H9 (cell line): Measurements from ENCODE around the gene SIPA1L3. TPM values are rescaled to one million over a fixed set of nuclear protein-coding genes. Genes with fewer than 3 reads are reported as not detected.

Source experiments
- DNase-seq: peaks from one replicate; pipeline ENCODE4 v3.0.0-alpha.2; 2017
- H2AFZ ChIP-seq: one replicate; pipeline ENCODE4 v1.6.1; 2013; ENCODE audit warnings: mild to moderate bottlenecking, low read length, control low read depth, moderate library complexity
- H2AK5ac ChIP-seq: 2 replicates; pipeline ENCODE4 v1.6.1; 2013; ENCODE audit warnings: low read length, control low read depth, mixed read lengths; ENCODE audit not compliant: insufficient read length
- H2BK120ac ChIP-seq: one replicate; pipeline ENCODE4 v1.6.1; 2013; ENCODE audit warnings: low read depth, mild to moderate bottlenecking, low read length, control low read depth, inconsistent platforms; ENCODE audit not compliant: poor library complexity, severe bottlenecking
- H2BK12ac ChIP-seq: 2 replicates; pipeline ENCODE4 v1.6.1; 2013; ENCODE audit warnings: low read length, control low read depth, mixed read lengths, low read depth; ENCODE audit not compliant: insufficient read length
- H2BK15ac ChIP-seq: 2 replicates; pipeline ENCODE4 v1.6.1; 2013; ENCODE audit warnings: low read depth, low read length, control low read depth
- H2BK20ac ChIP-seq: one replicate; pipeline ENCODE4 v1.6.1; 2013; ENCODE audit warnings: low read depth, mild to moderate bottlenecking, low read length, control low read depth, inconsistent platforms; ENCODE audit not compliant: poor library complexity, severe bottlenecking
- H2BK5ac ChIP-seq: 2 replicates; pipeline ENCODE4 v1.6.1; 2013; ENCODE audit warnings: low read length, control low read depth, mixed read lengths; ENCODE audit not compliant: insufficient read length
- H3K14ac ChIP-seq: 2 replicates; pipeline ENCODE4 v1.6.1; 2013; ENCODE audit warnings: low read length, control low read depth; ENCODE audit not compliant: insufficient read depth
- H3K18ac ChIP-seq: 2 replicates; pipeline ENCODE4 v1.6.1; 2013; ENCODE audit warnings: low read depth, mild to moderate bottlenecking, mixed read lengths, low read length, control low read depth; ENCODE audit not compliant: insufficient read length
- H3K23ac ChIP-seq: 2 replicates; pipeline ENCODE4 v1.6.1; 2013; ENCODE audit warnings: low read length, control low read depth, mixed read lengths, low read depth; ENCODE audit not compliant: insufficient read length
- H3K23me2 ChIP-seq: 2 replicates; pipeline ENCODE4 v1.6.1; 2013; ENCODE audit warnings: low read depth, mild to moderate bottlenecking, mixed read lengths, low read length, control low read depth; ENCODE audit not compliant: insufficient read length, poor library complexity, severe bottlenecking
- H3K27ac ChIP-seq: 2 replicates; pipeline ENCODE4 v1.5.1; 2013; ENCODE audit warnings: low read length, control low read depth, mixed read lengths, low read depth; ENCODE audit not compliant: insufficient read length
- H3K27me3 ChIP-seq: 2 replicates; pipeline ENCODE4 v1.6.1; 2013; ENCODE audit warnings: low read length, control low read depth, inconsistent platforms; ENCODE audit not compliant: insufficient read depth
- H3K4ac ChIP-seq: 2 replicates; pipeline ENCODE4 v1.6.1; 2013; ENCODE audit warnings: low read depth, mild to moderate bottlenecking, control low read depth, inconsistent platforms, low read length, moderate library complexity
- H3K4me1 ChIP-seq: 2 replicates; pipeline ENCODE4 v1.6.1; 2013; ENCODE audit warnings: low read length, control low read depth, inconsistent platforms; ENCODE audit not compliant: insufficient read depth
- H3K4me2 ChIP-seq: 2 replicates; pipeline ENCODE4 v1.6.1; 2013; ENCODE audit warnings: low read length, control low read depth, mixed read lengths; ENCODE audit not compliant: insufficient read length, insufficient read depth
- H3K56ac ChIP-seq: 2 replicates; pipeline ENCODE4 v1.6.1; 2013; ENCODE audit warnings: low read depth, mild to moderate bottlenecking, mixed read lengths, low read length, control low read depth; ENCODE audit not compliant: insufficient read length
- H3K79me1 ChIP-seq: 2 replicates; pipeline ENCODE4 v1.6.1; 2013; ENCODE audit warnings: low read depth, mild to moderate bottlenecking, moderate library complexity, low read length, control low read depth, inconsistent platforms; ENCODE audit not compliant: insufficient read depth, poor library complexity, severe bottlenecking
- H3K79me2 ChIP-seq: 2 replicates; pipeline ENCODE4 v1.6.1; 2013; ENCODE audit warnings: low read length, control low read depth, inconsistent platforms; ENCODE audit not compliant: insufficient read depth
- H3K9ac ChIP-seq: 2 replicates; pipeline ENCODE4 v1.6.1; 2013; ENCODE audit warnings: low read length, control low read depth, mixed read lengths; ENCODE audit not compliant: insufficient read length; ENCODE audit errors: extremely low read depth
- H3K9me3 ChIP-seq: one replicate; pipeline ENCODE4 v1.6.1; 2013; ENCODE audit warnings: low read depth, low read length, inconsistent platforms; ENCODE audit not compliant: control insufficient read depth
- H3T11ph ChIP-seq: one replicate; pipeline ENCODE4 v1.6.1; 2013; ENCODE audit warnings: mild to moderate bottlenecking, low read length, control low read depth, inconsistent platforms
- H4K20me1 ChIP-seq: one replicate; pipeline ENCODE4 v1.6.1; 2013; ENCODE audit not compliant: control insufficient read depth, insufficient read length, insufficient read depth
- H4K5ac ChIP-seq: 2 replicates; pipeline ENCODE4 v1.6.1; 2013; ENCODE audit warnings: low read depth, mild to moderate bottlenecking, mixed read lengths, low read length, control low read depth; ENCODE audit not compliant: insufficient read length
- H4K8ac ChIP-seq: replicated peaks from 2 replicates; pipeline ENCODE4 v1.6.1; 2013; ENCODE audit warnings: low read length, control low read depth, mixed read lengths, low read depth; ENCODE audit not compliant: insufficient read length
- H4K91ac ChIP-seq: 2 replicates; pipeline ENCODE4 v1.6.1; 2013; ENCODE audit warnings: low read depth, mild to moderate bottlenecking, moderate library complexity, mixed read lengths, low read length, control low read depth; ENCODE audit not compliant: insufficient read length
- H3K27ac Mint-ChIP-seq, 3 experiments: 2 replicates in 2 of 3; 3 replicates in 1 of 3; pipeline ENCODE4 v1.8.0; 2020 to 2021; ENCODE audit warnings: mixed read lengths in 3 of 3, mild to moderate bottlenecking in 1 of 3, moderate library complexity in 1 of 3
- H3K27me3 Mint-ChIP-seq: 2 replicates; pipeline ENCODE4 v1.8.0; 2021; ENCODE audit warnings: low read depth, mild to moderate bottlenecking, moderate library complexity, mixed read lengths
- H3K36me3 Mint-ChIP-seq, 3 experiments: 2 replicates in 2 of 3; 3 replicates in 1 of 3; pipeline ENCODE4 v1.8.0; 2020 to 2021; ENCODE audit warnings: low read depth in 3 of 3, mixed read lengths in 3 of 3; ENCODE audit not compliant: insufficient read depth in 1 of 3
- H3K4me1 Mint-ChIP-seq, 2 experiments: 2 replicates each; pipeline ENCODE4 v1.8.0; 2020; ENCODE audit warnings: mixed read lengths in 2 of 2
- H3K4me3 Mint-ChIP-seq, 2 experiments: 2 replicates in 1 of 2; 3 replicates in 1 of 2; pipeline ENCODE4 v1.8.0; 2020 to 2021; ENCODE audit warnings: mild to moderate bottlenecking in 2 of 2, mixed read lengths in 2 of 2, moderate library complexity in 1 of 2
- H3K9me3 Mint-ChIP-seq, 2 experiments: 2 replicates in 1 of 2; 3 replicates in 1 of 2; pipeline ENCODE4 v1.8.0; 2020; ENCODE audit warnings: mild to moderate bottlenecking in 2 of 2, mixed read lengths in 2 of 2, moderate library complexity in 1 of 2
- CTCF ChIP-seq: fragments of 200-600 bp; sonication (generic); conservative IDR thresholded peaks from 3 replicates; pipeline ENCODE4 v1.8.0; 2021; ENCODE audit warnings: antibody characterized with exemption, mild to moderate bottlenecking
- WGBS: extraction: QIAGEN DNeasy Blood & Tissue Kit; methylation state at CpG from one replicate; pipeline ENCODE4 v1.1.7; 2013; ENCODE audit warnings: missing lambda C conversion rate, low lambda C conversion rate, mixed read lengths; ENCODE audit not compliant: insufficient read length; ENCODE audit errors: extremely low coverage; 5-methylcytosine and 5-hydroxymethylcytosine counted together
- total RNA-seq: library from RNA; stranded (reverse); gene quantifications from 2 replicates; pipeline ENCODE4 v1.2.1, GENCODE V29; 2021

The SIPA1L3 gene
- total RNA-seq, 1 experiment from 2014 or later = 40.1 TPM

DNA sequence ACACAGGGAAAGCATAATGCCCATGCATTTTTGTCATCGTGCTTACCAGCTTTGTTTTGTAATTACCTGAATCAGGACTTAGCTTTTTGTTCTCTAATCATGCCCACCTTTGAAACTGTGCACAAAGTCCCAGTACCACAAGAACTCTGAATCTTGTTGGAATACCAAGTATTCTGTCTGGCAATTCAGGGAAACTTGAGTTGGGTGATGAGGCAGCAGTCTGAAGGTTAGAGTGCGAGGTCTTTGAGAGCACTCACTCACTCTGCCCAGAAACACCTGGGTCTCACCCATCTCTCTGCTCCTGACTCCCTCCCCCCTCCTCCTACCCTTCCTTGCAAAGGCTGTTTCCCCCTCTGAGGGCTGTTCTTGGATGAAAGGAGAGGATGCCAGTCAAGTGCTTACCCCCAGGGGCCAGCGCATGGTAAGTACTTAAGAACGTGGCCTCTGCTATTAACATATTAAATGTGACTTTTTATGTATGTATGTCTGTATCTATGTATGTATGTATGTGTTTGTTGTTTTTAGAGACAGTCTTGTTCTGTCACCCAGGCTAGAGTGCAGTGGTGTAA is 22.4 kb downstream of the SIPA1L3 start:
- Histone ChIP-seq H2BK12ac (no peak overlapping the region), H3K9ac (no peak overlapping the region), H2BK15ac (no peak overlapping the region), H3K56ac (no peak overlapping the region), H3K4ac (no peak overlapping the region), H2BK20ac (no peak overlapping the region), H4K91ac (no peak overlapping the region), H3K23me2 (peaks cover 5% of the 10 kb centered on the region), H2BK120ac (no peak overlapping the region), H3K4me1 (peaks cover 17% of the 10 kb centered on the region), H3K79me1 (no peaks in the 10 kb centered on the region), H3K27me3 (no peaks in the 10 kb centered on the region), H4K20me1 (no peaks in the 10 kb centered on the region), H2AFZ (no peak overlapping the region), H3K79me2 (peaks cover 2% of the 10 kb centered on the region; the same call in 1 of the 2 replicates), H3K4me2 (peak overlapping the region; percentile 78), H3K23ac (no peak overlapping the region), H3K9me3 (no peaks in the 10 kb centered on the region), H4K8ac (no peak overlapping the region), H4K5ac (no peak overlapping the region), H2AK5ac (no peak overlapping the region), H3K27ac (no peak overlapping the region), H2BK5ac (no peak overlapping the region), H3T11ph (no peak overlapping the region), H3K18ac (no peak overlapping the region), H3K14ac (no peak overlapping the region)
- Mint-ChIP-seq H3K27me3 (no peaks in the 10 kb centered on the region), H3K4me1 (peaks cover 68 to 78% of the 10 kb centered on the region in 2 experiments), H3K9me3 (peaks cover 0 to 4% of the 10 kb centered on the region in 2 experiments; a peak in 1 of 5 replicates), H3K36me3 (peaks cover 7 to 13% (median 11%) of the 10 kb centered on the region in 3 experiments), H3K27ac (peak overlapping the region; percentile 46 to 89 (median 84); a peak in 4 of 7 replicates), H3K4me3 (peak overlapping the region in 1 of 2 experiments; percentile 44; a peak in 1 of 5 replicates)
- peak; percentile 74 for DNase-seq
- TF ChIP-seq CTCF = no peak; the same call in 2 of the 3 replicates
- no CpG with 5 or more reads among the region's 4 CpGs for WGBS
